ENCODE data around the gene UBE2R2.
"Not testable (repeated sequence)": the region's sequence is repeated elsewhere in the genome, so short reads cannot be mapped to it uniquely, and the experiment has no call there.

UBE2R2 gene

GRCh38 chr9:33799928-33800704, 16.8 kb upstream of the UBE2R2 start:
- DNase-seq: no peak

- DNase-seq: no peak
Measured at GRCh38 chr9:33800886-33801285, 16.1 kb upstream of the UBE2R2 start.

GRCh38 chr9:33801943-33802500, 14.9 kb upstream of the UBE2R2 start:
- not testable (repeated sequence) for DNase-seq

- not testable (repeated sequence) for DNase-seq
Measured at GRCh38 chr9:33804196-33804595, 12.8 kb upstream of the UBE2R2 start.

- DNase-seq: not testable (repeated sequence)
Measured at GRCh38 chr9:33807156-33807555, 9.8 kb upstream of the UBE2R2 start.

- DNase-seq: not testable (repeated sequence)
Measured at GRCh38 chr9:33808979-33809322, 8.0 kb upstream of the UBE2R2 start.

GRCh38 chr9:33809506-33809905, 7.5 kb upstream of the UBE2R2 start:
- no peak for DNase-seq

- no peak for DNase-seq
Measured at GRCh38 chr9:33813712-33814641, 3.0 kb upstream of the UBE2R2 start.

GRCh38 chr9:33815781-33816180, 1.2 kb upstream of the UBE2R2 start:
- DNase-seq: no peak

GRCh38 chr9:33817327-33818166, 587 bp downstream of the UBE2R2 start:
- DNase-seq: peak; percentile 85

GRCh38 chr9:33818167-33818846, 1.3 kb downstream of the UBE2R2 start:
- no peak for DNase-seq

- DNase-seq: no peak
Measured at GRCh38 chr9:33818847-33819500, 2.0 kb downstream of the UBE2R2 start.

GRCh38 chr9:33820231-33820745, 3.3 kb downstream of the UBE2R2 start:
- no peak for DNase-seq

GRCh38 chr9:33823801-33824200, 6.8 kb downstream of the UBE2R2 start:
- no peak for DNase-seq

GRCh38 chr9:33827285-33827684, 10.3 kb downstream of the UBE2R2 start:
- not testable (repeated sequence) for DNase-seq

GRCh38 chr9:33829641-33830230, 12.8 kb downstream of the UBE2R2 start:
- not testable (repeated sequence) for DNase-seq

GRCh38 chr9:33835625-33836260, 18.8 kb downstream of the UBE2R2 start:
- DNase-seq: no peak

GRCh38 chr9:33836261-33836660, 19.3 kb downstream of the UBE2R2 start:
- not testable (repeated sequence) for DNase-seq

GRCh38 chr9:33837138-33837537, 20.2 kb downstream of the UBE2R2 start:
- no peak for DNase-seq

GRCh38 chr9:33840381-33840780, 23.4 kb downstream of the UBE2R2 start:
- no peak for DNase-seq
